ENCODE measurements around the gene NAA40. TPM values are rescaled to one million over a fixed set of nuclear protein-coding genes. Genes with fewer than 3 reads are reported as not detected.

The NAA40 gene
- total RNA-seq = 19.7 TPM
- long read RNA-seq, full-length matches to known transcripts = 27 of 31 reads
- long read RNA-seq, partial matches to known transcripts = 1 of 31 reads
- long read RNA-seq, other reads (novel, unspliced or antisense) = 3 of 31 reads

GRCh38 chr11:63938479-63939396 lies at the start of gene NAA40:
Gene NAA40 (plus strand): TSS chr11:63939002. CDS start chr11:63939097, 95 bp downstream.
- TF ChIP-seq CTCF (IDR thresholded peaks at IDR 0.05; ENCODE audit: borderline replicate concordance) = no peak
- peak within 1 kb of the TSS; percentile 81 for H3K4me3 ChIP-seq
- no peaks in the 10 kb centered on the region for H3K9me3 ChIP-seq (replicated peaks)
- peak; percentile 87 for DNase-seq
- no peaks in the 10 kb centered on the region for H3K36me3 ChIP-seq
- no peaks in the 10 kb centered on the region for H3K27me3 ChIP-seq (ENCODE audit: low read depth)
- intact Hi-C loops (cut with micrococcal nuclease) = no loop called here
- H3K27ac ChIP-seq (replicated peaks) = peak within 1 kb of the TSS; percentile 83
- peaks cover 54% of the 10 kb centered on the region for H3K4me1 ChIP-seq

- intact Hi-C loops (cut with micrococcal nuclease) = no loop called here
- Histone ChIP-seq H3K4me1 (peaks cover 72% of the 10 kb centered on the region), H3K27me3 (ENCODE audit: low read depth) (no peaks in the 10 kb centered on the region), H3K27ac (replicated peaks) (peak overlapping the region; percentile 80), H3K36me3 (peaks cover 4% of the 10 kb centered on the region), H3K4me3 (peak overlapping the region; percentile 58), H3K9me3 (replicated peaks) (no peaks in the 10 kb centered on the region)
- TF ChIP-seq CTCF (IDR thresholded peaks at IDR 0.05; ENCODE audit: borderline replicate concordance) = no peak
- DNase-seq = no peak
These were observed 49.5 kb upstream of the NAA40 start for GRCh38 chr11:63889344-63889743.

- H3K4me3 ChIP-seq = no peak overlapping the region
- H3K9me3 ChIP-seq (replicated peaks) = no peaks in the 10 kb centered on the region
- no peak for DNase-seq
- no peak for TF ChIP-seq CTCF (IDR thresholded peaks at IDR 0.05; ENCODE audit: borderline replicate concordance)
- no peak overlapping the region for H3K27ac ChIP-seq (replicated peaks)
- peaks cover 62% of the 10 kb centered on the region for H3K4me1 ChIP-seq
- H3K27me3 ChIP-seq (ENCODE audit: low read depth) = no peaks in the 10 kb centered on the region
- intact Hi-C loops (cut with micrococcal nuclease) = no loop called here
- peaks cover 12% of the 10 kb centered on the region for H3K36me3 ChIP-seq
These were observed 48.4 kb upstream of the NAA40 start for GRCh38 chr11:63890368-63890767.

GRCh38 chr11:63892228-63892627 lies 46.6 kb upstream of the NAA40 start:
- intact Hi-C loops (cut with micrococcal nuclease) = no loop called here
- TF ChIP-seq CTCF (IDR thresholded peaks at IDR 0.05; ENCODE audit: borderline replicate concordance) = no peak
- peaks cover 59% of the 10 kb centered on the region for H3K4me1 ChIP-seq

GRCh38 chr11:63893355-63893754 lies 45.4 kb upstream of the NAA40 start:
- no peak overlapping the region for H3K27ac ChIP-seq (replicated peaks)

More at GRCh38 chr11:63892228-63892627, 46.6 kb upstream of the NAA40 start:
- DNase-seq = no peak
- no peak overlapping the region for H3K4me3 ChIP-seq
- H3K27me3 ChIP-seq (ENCODE audit: low read depth) = no peaks in the 10 kb centered on the region
- H3K9me3 ChIP-seq (replicated peaks) = no peaks in the 10 kb centered on the region
- no peak overlapping the region for H3K27ac ChIP-seq (replicated peaks)
- peaks cover 27% of the 10 kb centered on the region for H3K36me3 ChIP-seq

More at GRCh38 chr11:63893355-63893754, 45.4 kb upstream of the NAA40 start:
- no peaks in the 10 kb centered on the region for H3K9me3 ChIP-seq (replicated peaks)
- TF ChIP-seq CTCF (IDR thresholded peaks at IDR 0.05; ENCODE audit: borderline replicate concordance) = no peak
- H3K4me3 ChIP-seq = no peak overlapping the region
- H3K4me1 ChIP-seq = peaks cover 58% of the 10 kb centered on the region
- no peak for DNase-seq
- peaks cover 38% of the 10 kb centered on the region for H3K36me3 ChIP-seq
- H3K27me3 ChIP-seq (ENCODE audit: low read depth) = no peaks in the 10 kb centered on the region
- intact Hi-C loops (cut with micrococcal nuclease) = no loop called here
